CD14-positive monocyte (primary cell): ENCODE data around the gene LNPEP. TPM values are rescaled to one million over a fixed set of nuclear protein-coding genes. Genes with fewer than 3 reads are reported as not detected.

Source experiments
- DNase-seq, 3 donors: peaks; one replicate each; pipeline ENCODE4 v3.0.0-alpha.2; 2011 to 2022
- H2AFZ ChIP-seq: 2 replicates; pipeline ENCODE4 v1.6.0; 2012; ENCODE audit warnings: mild to moderate bottlenecking, low read depth, low read length, inconsistent platforms; ENCODE audit not compliant: insufficient read depth, poor library complexity, severe bottlenecking
- H3K27ac ChIP-seq, 2 donors: 1 replicate in 1 of 2; 2 replicates in 1 of 2; pipeline ENCODE4 v1.5.1; 2012 to 2013; ENCODE audit warnings: low read length in 2 of 2, control low read depth in 1 of 2, inconsistent platforms in 1 of 2, low read depth in 1 of 2, mild to moderate bottlenecking in 1 of 2
- H3K27me3 ChIP-seq, 2 donors: one replicate each; pipeline versions ENCODE4 v1.6.0 to v1.6.1; 2011 to 2013; ENCODE audit warnings: low read length in 2 of 2; ENCODE audit not compliant: control insufficient read depth in 2 of 2, insufficient read depth in 2 of 2
- H3K36me3 ChIP-seq, 2 donors: replicated peaks in 1 of 2; 1 replicate in 1 of 2; 2 replicates in 1 of 2; pipeline versions ENCODE4 v1.5.1 to v1.6.1; 2012 to 2013; ENCODE audit warnings: low read length in 2 of 2, control low read depth in 1 of 2, inconsistent platforms in 1 of 2, mild to moderate bottlenecking in 1 of 2; ENCODE audit not compliant: insufficient read depth in 2 of 2, control insufficient read depth in 1 of 2
- H3K4me1 ChIP-seq, 2 donors: 1 replicate in 1 of 2; 2 replicates in 1 of 2; pipeline versions ENCODE4 v1.5.1 to v1.6.1; 2012 to 2013; ENCODE audit warnings: low read length in 2 of 2, control low read depth in 1 of 2, inconsistent platforms in 1 of 2, mild to moderate bottlenecking in 1 of 2, moderate library complexity in 1 of 2; ENCODE audit not compliant: insufficient read depth in 2 of 2, control insufficient read depth in 1 of 2
- H3K4me2 ChIP-seq: replicated peaks from 2 replicates; pipeline ENCODE3; 2012; ENCODE audit warnings: low read length, moderate library complexity, mild to moderate bottlenecking; ENCODE audit not compliant: poor library complexity, severe bottlenecking; ENCODE audit errors: extremely low read depth
- H3K4me3 ChIP-seq, 3 experiments: fragments of 200-600 bp in 1 of 3; sonication (generic) in 1 of 3; replicated peaks in 1 of 3; 1 replicate in 2 of 3; 2 replicates in 1 of 3; pipeline ENCODE4 v1.5.1; 2011 to 2013; ENCODE audit warnings: low read length in 3 of 3, mild to moderate bottlenecking in 3 of 3, control low read depth in 2 of 3, low read depth in 2 of 3, inconsistent platforms in 1 of 3, moderate library complexity in 1 of 3
- H3K79me2 ChIP-seq: 2 replicates; pipeline ENCODE4 v1.6.0; 2012; ENCODE audit warnings: mild to moderate bottlenecking, control low read depth, inconsistent platforms, low read length, moderate library complexity; ENCODE audit not compliant: insufficient read depth
- H3K9ac ChIP-seq: 2 replicates; pipeline ENCODE4 v1.6.0; 2017; ENCODE audit warnings: low read length, mild to moderate bottlenecking; ENCODE audit not compliant: insufficient read depth, poor library complexity, severe bottlenecking
- H3K9me3 ChIP-seq, 2 donors: replicated peaks in 1 of 2; 1 replicate in 1 of 2; 2 replicates in 1 of 2; pipeline versions ENCODE4 v1.5.1 to v1.6.1; 2012 to 2013; ENCODE audit warnings: low read length in 2 of 2, control low read depth in 1 of 2; ENCODE audit not compliant: control insufficient read depth in 1 of 2, insufficient read depth in 1 of 2
- H4K20me1 ChIP-seq: 2 replicates; pipeline ENCODE4 v1.6.0; 2012; ENCODE audit warnings: mild to moderate bottlenecking, low read length, control low read depth, moderate library complexity; ENCODE audit not compliant: insufficient read depth
- H3K27ac Mint-ChIP-seq, 7 donors: one replicate each; pipeline ENCODE4 v1.8.0; 2020; ENCODE audit warnings: mild to moderate bottlenecking in 7 of 7, mixed read lengths in 7 of 7, moderate library complexity in 6 of 7, inconsistent platforms in 2 of 7
- H3K27me3 Mint-ChIP-seq, 3 donors: one replicate each; pipeline ENCODE4 v1.8.0; 2021 to 2022; ENCODE audit warnings: low read depth in 3 of 3, mild to moderate bottlenecking in 3 of 3, mixed read lengths in 3 of 3, moderate library complexity in 3 of 3, inconsistent platforms in 1 of 3
- H3K36me3 Mint-ChIP-seq, 2 donors: one replicate each; pipeline ENCODE4 v1.8.0; 2020; ENCODE audit warnings: mixed read lengths in 2 of 2, inconsistent platforms in 1 of 2, mild to moderate bottlenecking in 1 of 2
- H3K4me1 Mint-ChIP-seq: one replicate; pipeline ENCODE4 v1.8.0; 2020; ENCODE audit warnings: mild to moderate bottlenecking, mixed read lengths
- H3K4me3 Mint-ChIP-seq, 2 donors: one replicate each; pipeline ENCODE4 v1.8.0; 2020; ENCODE audit warnings: mild to moderate bottlenecking in 2 of 2, mixed read lengths in 2 of 2, moderate library complexity in 1 of 2
- H3K9me3 Mint-ChIP-seq, 7 donors: one replicate each; pipeline ENCODE4 v1.8.0; 2020 to 2022; ENCODE audit warnings: mixed read lengths in 7 of 7, mild to moderate bottlenecking in 6 of 7, moderate library complexity in 6 of 7, inconsistent platforms in 2 of 7
- whole genome bisulfite sequencing: methylation state at CpG from one replicate; pipeline ENCODE4 v1.1.5; 2013; ENCODE audit warnings: missing lambda C conversion rate; ENCODE audit not compliant: insufficient coverage; 5-methylcytosine and 5-hydroxymethylcytosine counted together
- intact Hi-C, 2 donors: fragments of 100-400 bp; cut with micrococcal nuclease; formaldehyde crosslinking; loops; one replicate each; pipeline versions ENCODE4 v1.15.0 to v1.15.1; 2023
- polyA plus RNA-seq, 3 donors: library from polyadenylated mRNA; depleted of rRNA in 1 of 3; unstranded in 2 of 3; stranded (reverse) in 1 of 3; fragments of 300-500 nt in 2 of 3; fragments of >200 nt in 1 of 3; fragmentation: Illumina TruSeq in 2 of 3; gene quantifications; 1 replicate in 2 of 3; 2 replicates in 1 of 3; pipeline ENCODE4 v1.2.3, GENCODE V29; 2012 to 2021
- TF ChIP-seq, protein P1 (sequence below): fragments of 200-600 bp; IDR thresholded peaks from one replicate; pipeline ENCODE4 v1.8.0; 2022; ENCODE audit warnings: antibody characterized with exemption, mild to moderate bottlenecking

LNPEP gene
- polyA plus RNA-seq, 3 donors: 9.2 to 22.5 (median 14.5) TPM

DNA sequence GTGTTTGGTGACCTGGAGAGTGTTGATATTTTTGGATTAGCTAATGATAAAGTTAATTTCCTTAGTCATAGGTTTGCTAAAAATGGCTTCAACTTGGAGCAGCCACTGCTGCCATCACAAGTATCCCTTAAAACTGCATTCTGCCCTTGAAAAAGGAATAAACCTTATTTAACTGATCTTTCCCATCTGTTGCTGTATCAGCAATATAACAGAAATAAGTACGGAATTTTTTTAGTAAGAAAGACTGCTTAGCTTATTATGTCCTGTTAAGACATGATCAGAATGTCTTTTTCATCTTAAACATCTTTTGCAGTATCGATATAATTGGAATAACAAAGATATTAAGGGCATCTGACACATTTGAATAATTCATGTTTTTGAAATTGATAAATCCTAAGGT is 75.7 kb downstream of the LNPEP start:
- Mint-ChIP-seq H3K4me3 (no peak overlapping the region), H3K4me1 (peaks cover 24% of the 10 kb centered on the region), H3K27me3 (no peaks in the 10 kb centered on the region), H3K9me3 (peaks cover 0 to 2% (median 0%) of the 10 kb centered on the region in 7 donors), H3K36me3 (peaks cover 44 to 50% of the 10 kb centered on the region in 2 donors), H3K27ac (peak overlapping the region in 1 of 7 donors; percentile 44)
- WGBS: no CpG with 5 or more reads among the region's 2 CpGs
- no peaks in the 10 kb centered on the region for H3K9me3 ChIP-seq
- H3K9ac ChIP-seq: no peak overlapping the region
- no peak overlapping the region for H3K4me2 ChIP-seq
- H3K27ac ChIP-seq: no peak overlapping the region
- intact Hi-C loops: no loop called here
- H3K4me3 ChIP-seq: no peak overlapping the region
- H2AFZ ChIP-seq: no peak overlapping the region
- H3K36me3 ChIP-seq: peaks cover 49 to 63% of the 10 kb centered on the region in 2 donors
- peaks cover 5% of the 10 kb centered on the region for H3K79me2 ChIP-seq
- peaks cover 21 to 22% of the 10 kb centered on the region in 2 donors for H3K4me1 ChIP-seq
- DNase-seq: no peak
- TF ChIP-seq, protein P1, sequence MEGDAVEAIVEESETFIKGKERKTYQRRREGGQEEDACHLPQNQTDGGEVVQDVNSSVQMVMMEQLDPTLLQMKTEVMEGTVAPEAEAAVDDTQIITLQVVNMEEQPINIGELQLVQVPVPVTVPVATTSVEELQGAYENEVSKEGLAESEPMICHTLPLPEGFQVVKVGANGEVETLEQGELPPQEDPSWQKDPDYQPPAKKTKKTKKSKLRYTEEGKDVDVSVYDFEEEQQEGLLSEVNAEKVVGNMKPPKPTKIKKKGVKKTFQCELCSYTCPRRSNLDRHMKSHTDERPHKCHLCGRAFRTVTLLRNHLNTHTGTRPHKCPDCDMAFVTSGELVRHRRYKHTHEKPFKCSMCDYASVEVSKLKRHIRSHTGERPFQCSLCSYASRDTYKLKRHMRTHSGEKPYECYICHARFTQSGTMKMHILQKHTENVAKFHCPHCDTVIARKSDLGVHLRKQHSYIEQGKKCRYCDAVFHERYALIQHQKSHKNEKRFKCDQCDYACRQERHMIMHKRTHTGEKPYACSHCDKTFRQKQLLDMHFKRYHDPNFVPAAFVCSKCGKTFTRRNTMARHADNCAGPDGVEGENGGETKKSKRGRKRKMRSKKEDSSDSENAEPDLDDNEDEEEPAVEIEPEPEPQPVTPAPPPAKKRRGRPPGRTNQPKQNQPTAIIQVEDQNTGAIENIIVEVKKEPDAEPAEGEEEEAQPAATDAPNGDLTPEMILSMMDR: no peak
- no peaks in the 10 kb centered on the region for H4K20me1 ChIP-seq
- no peaks in the 10 kb centered on the region for H3K27me3 ChIP-seq

DNA sequence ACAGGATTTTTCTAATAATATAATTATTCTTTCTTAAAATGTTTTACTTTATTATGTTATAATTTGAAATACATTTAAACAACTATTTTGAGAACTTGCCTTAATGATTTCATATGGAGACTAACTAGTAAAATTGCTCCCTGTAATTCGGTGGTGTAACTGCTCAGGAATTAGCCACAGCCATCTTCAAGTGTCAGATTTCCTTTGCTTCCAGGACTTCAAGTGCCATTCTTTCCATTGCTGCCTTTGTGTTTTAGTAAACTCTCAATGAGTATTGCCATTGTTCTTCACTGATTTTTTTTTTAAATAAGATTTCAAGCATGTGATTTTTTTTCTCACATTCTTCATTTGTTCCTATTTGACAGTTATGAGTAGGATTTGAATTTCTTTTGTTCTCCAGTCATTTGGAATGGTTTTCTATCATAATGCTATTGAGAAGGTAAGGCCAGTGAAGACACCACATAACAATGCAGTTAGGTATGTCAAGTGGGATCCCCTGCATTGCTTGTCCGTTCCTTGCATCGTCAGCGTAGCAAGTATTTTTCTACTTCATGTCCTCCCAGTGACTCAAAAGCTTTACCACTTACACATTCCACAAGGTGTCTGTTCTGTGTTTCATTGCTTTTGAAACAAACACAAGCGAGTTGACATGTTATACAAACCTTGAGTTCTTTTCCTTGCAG is 83.7 kb downstream of the LNPEP start:
- Histone ChIP-seq H3K4me2 (no peak overlapping the region), H3K79me2 (no peaks in the 10 kb centered on the region), H4K20me1 (no peaks in the 10 kb centered on the region), H2AFZ (no peak overlapping the region), H3K27ac (no peak overlapping the region), H3K4me1 (no peaks in the 10 kb centered on the region), H3K9me3 (no peaks in the 10 kb centered on the region), H3K4me3 (no peak overlapping the region), H3K9ac (no peak overlapping the region), H3K27me3 (no peaks in the 10 kb centered on the region), H3K36me3 (peaks cover 66 to 92% of the 10 kb centered on the region in 2 donors)
- DNase-seq: no peak
- intact Hi-C loops: no loop called here
- Mint-ChIP-seq H3K27ac (no peak overlapping the region), H3K4me1 (peaks cover 8% of the 10 kb centered on the region), H3K27me3 (no peaks in the 10 kb centered on the region), H3K4me3 (no peak overlapping the region), H3K36me3 (peaks cover 70 to 84% of the 10 kb centered on the region in 2 donors), H3K9me3 (no peaks in the 10 kb centered on the region)
- TF ChIP-seq, protein P1: no peak
- WGBS: 100% methylated on average over 4 of the region's 5 CpGs
